Trophoblast cell (in vitro differentiated cells and primary cell): ENCODE measurements around the gene ARPP21.

Experiments used
- DNase-seq, 2 donors: peaks; one replicate each; pipeline ENCODE4 v3.0.0-alpha.2; 2016
- H2AFZ ChIP-seq: 2 replicates; pipeline ENCODE4 v1.6.1; 2013; ENCODE audit warnings: low read length, moderate library complexity, mild to moderate bottlenecking; ENCODE audit not compliant: insufficient read depth, poor library complexity
- H2AK5ac ChIP-seq: 2 replicates; pipeline ENCODE4 v1.6.1; 2013; ENCODE audit warnings: mild to moderate bottlenecking, low read length
- H2BK120ac ChIP-seq: 2 replicates; pipeline ENCODE4 v1.6.1; 2013; ENCODE audit warnings: low read length, mild to moderate bottlenecking, moderate library complexity; ENCODE audit not compliant: insufficient read depth, poor library complexity
- H2BK12ac ChIP-seq: 2 replicates; pipeline ENCODE4 v1.6.1; 2013; ENCODE audit warnings: mild to moderate bottlenecking, low read length, moderate library complexity
- H2BK5ac ChIP-seq: 2 replicates; pipeline ENCODE4 v1.6.1; 2013; ENCODE audit warnings: low read length, low read depth, moderate library complexity, mild to moderate bottlenecking; ENCODE audit not compliant: poor library complexity
- H3K14ac ChIP-seq: 2 replicates; pipeline ENCODE4 v1.6.1; 2013; ENCODE audit warnings: mild to moderate bottlenecking, low read length
- H3K18ac ChIP-seq: 2 replicates; pipeline ENCODE4 v1.6.1; 2013; ENCODE audit warnings: mild to moderate bottlenecking, low read length
- H3K23ac ChIP-seq: 2 replicates; pipeline ENCODE4 v1.6.1; 2013; ENCODE audit warnings: low read length
- H3K27ac ChIP-seq: 2 replicates; pipeline ENCODE4 v1.5.1; 2013; ENCODE audit warnings: low read depth, mild to moderate bottlenecking, inconsistent platforms, low read length, moderate library complexity
- H3K27me3 ChIP-seq: 2 replicates; pipeline ENCODE4 v1.6.1; 2013; ENCODE audit warnings: inconsistent platforms, mild to moderate bottlenecking, low read length, moderate library complexity; ENCODE audit not compliant: insufficient read depth
- H3K36me3 ChIP-seq, 2 experiments: 1 replicate in 1 of 2; 2 replicates in 1 of 2; pipeline ENCODE4 v1.6.1; 2013; ENCODE audit warnings: low read length in 2 of 2, mild to moderate bottlenecking in 2 of 2, moderate library complexity in 1 of 2; ENCODE audit not compliant: insufficient read depth in 2 of 2, control insufficient read depth in 1 of 2
- H3K4ac ChIP-seq: 2 replicates; pipeline ENCODE4 v1.6.1; 2013; ENCODE audit warnings: low read depth, mild to moderate bottlenecking, low read length, moderate library complexity
- H3K4me1 ChIP-seq, 2 experiments: 1 replicate in 1 of 2; 2 replicates in 1 of 2; pipeline ENCODE4 v1.6.1; 2013; ENCODE audit warnings: low read length in 2 of 2, mild to moderate bottlenecking in 2 of 2, moderate library complexity in 1 of 2; ENCODE audit not compliant: insufficient read depth in 2 of 2, control insufficient read depth in 1 of 2
- H3K4me2 ChIP-seq: 2 replicates; pipeline ENCODE4 v1.6.1; 2013; ENCODE audit warnings: inconsistent platforms, mild to moderate bottlenecking, low read length, moderate library complexity
- H3K4me3 ChIP-seq: 2 replicates; pipeline ENCODE4 v1.5.1; 2013; ENCODE audit warnings: mild to moderate bottlenecking, low read depth, low read length, inconsistent platforms
- H3K79me1 ChIP-seq: one replicate; pipeline ENCODE4 v1.6.1; 2013; ENCODE audit warnings: low read length
- H3K79me2 ChIP-seq: 2 replicates; pipeline ENCODE4 v1.6.1; 2013; ENCODE audit warnings: low read length, mild to moderate bottlenecking; ENCODE audit not compliant: control insufficient read depth, insufficient read depth, poor library complexity
- H3K9ac ChIP-seq: 2 replicates; pipeline ENCODE4 v1.6.1; 2013; ENCODE audit warnings: mild to moderate bottlenecking, low read length
- H3K9me3 ChIP-seq: 2 replicates; pipeline ENCODE4 v1.6.1; 2013; ENCODE audit warnings: low read depth, mild to moderate bottlenecking, control low read depth, inconsistent platforms, low read length; ENCODE audit not compliant: insufficient read depth
- H4K12ac ChIP-seq: 2 replicates; pipeline ENCODE4 v1.6.1; 2013; ENCODE audit warnings: low read depth, mild to moderate bottlenecking, low read length, moderate library complexity
- H4K8ac ChIP-seq: 2 replicates; pipeline ENCODE4 v1.6.1; 2013; ENCODE audit warnings: low read depth, mild to moderate bottlenecking, low read length, moderate library complexity
- H4K91ac ChIP-seq: one replicate; pipeline ENCODE4 v1.6.1; 2013; ENCODE audit warnings: low read depth, mild to moderate bottlenecking, low read length, moderate library complexity
- WGBS: extraction: QIAGEN DNeasy Blood & Tissue Kit; methylation state at CpG from one replicate; pipeline ENCODE4 v1.1.7; 2013; ENCODE audit warnings: missing lambda C conversion rate; ENCODE audit not compliant: insufficient read length, insufficient coverage; ENCODE audit errors: extremely low coverage; 5-methylcytosine and 5-hydroxymethylcytosine counted together

ARPP21 gene

DNA sequence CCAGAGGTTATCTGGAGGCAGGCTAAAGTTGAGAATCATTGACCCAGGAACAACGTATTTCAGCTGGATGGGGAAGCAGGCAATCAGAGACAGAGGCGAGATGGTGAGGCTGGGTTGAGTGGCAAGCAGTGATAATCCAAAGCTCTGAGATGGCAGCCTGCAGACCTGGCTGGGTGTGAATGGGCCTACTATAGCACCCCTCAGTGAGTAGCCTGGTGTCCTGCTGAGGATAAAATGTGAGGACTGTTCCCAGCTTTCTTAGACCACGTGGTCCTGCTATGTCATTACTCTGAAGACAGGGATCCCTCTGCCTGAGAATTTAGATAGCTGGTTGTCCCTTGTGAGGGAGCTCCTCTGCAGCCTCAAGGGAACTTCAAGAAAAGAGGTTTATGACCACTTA, 141.5 kb downstream of the ARPP21 start:
- Histone ChIP-seq H4K91ac (no peak overlapping the region), H2BK5ac (no peak overlapping the region), H4K12ac (no peak overlapping the region), H2AFZ (no peak overlapping the region), H3K4me1 (no peaks in the 10 kb centered on the region), H2AK5ac (no peak overlapping the region), H3K18ac (no peak overlapping the region), H2BK12ac (no peak overlapping the region), H3K79me1 (no peaks in the 10 kb centered on the region), H2BK120ac (no peak overlapping the region), H3K27ac (no peak overlapping the region), H3K4me2 (no peak overlapping the region), H4K8ac (no peak overlapping the region), H3K27me3 (no peaks in the 10 kb centered on the region), H3K23ac (no peak overlapping the region), H3K4me3 (no peak overlapping the region), H3K9ac (no peak overlapping the region), H3K14ac (no peak overlapping the region), H3K4ac (no peak overlapping the region), H3K9me3 (no peaks in the 10 kb centered on the region), H3K79me2 (no peaks in the 10 kb centered on the region), H3K36me3 (no peaks in the 10 kb centered on the region)
- no CpG with 5 or more reads among the region's 3 CpGs for WGBS
- DNase-seq: no peak

DNA sequence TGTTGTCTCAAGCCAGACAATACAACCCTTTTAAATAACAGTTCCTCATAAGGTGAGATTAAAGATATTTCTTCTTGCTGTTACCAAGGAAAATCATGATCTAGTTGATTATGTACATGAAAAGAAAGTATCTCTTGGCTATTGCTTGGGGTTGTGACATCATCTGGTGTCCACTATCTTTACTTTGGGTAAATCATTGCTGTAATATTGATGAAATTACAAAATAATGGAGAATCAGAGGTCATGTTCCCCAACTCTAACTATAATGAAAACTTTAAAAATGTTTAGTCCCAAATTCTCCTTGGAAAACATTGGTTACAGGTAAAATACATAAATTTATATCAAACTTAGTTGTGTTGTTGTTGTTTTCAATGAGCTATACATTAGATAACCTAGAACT, 142.2 kb downstream of the ARPP21 start:
- no peak for DNase-seq
- Histone ChIP-seq H4K12ac (no peak overlapping the region), H3K9me3 (no peaks in the 10 kb centered on the region), H2AFZ (no peak overlapping the region), H3K27me3 (no peaks in the 10 kb centered on the region), H3K79me1 (no peaks in the 10 kb centered on the region), H3K14ac (no peak overlapping the region), H2BK12ac (no peak overlapping the region), H3K4me1 (no peaks in the 10 kb centered on the region), H3K4ac (no peak overlapping the region), H2AK5ac (no peak overlapping the region), H3K23ac (no peak overlapping the region), H2BK120ac (no peak overlapping the region), H3K18ac (no peak overlapping the region), H3K4me3 (no peak overlapping the region), H4K8ac (no peak overlapping the region), H2BK5ac (no peak overlapping the region), H3K79me2 (no peaks in the 10 kb centered on the region), H4K91ac (no peak overlapping the region), H3K27ac (no peak overlapping the region), H3K36me3 (no peaks in the 10 kb centered on the region), H3K9ac (no peak overlapping the region), H3K4me2 (no peak overlapping the region)

DNA sequence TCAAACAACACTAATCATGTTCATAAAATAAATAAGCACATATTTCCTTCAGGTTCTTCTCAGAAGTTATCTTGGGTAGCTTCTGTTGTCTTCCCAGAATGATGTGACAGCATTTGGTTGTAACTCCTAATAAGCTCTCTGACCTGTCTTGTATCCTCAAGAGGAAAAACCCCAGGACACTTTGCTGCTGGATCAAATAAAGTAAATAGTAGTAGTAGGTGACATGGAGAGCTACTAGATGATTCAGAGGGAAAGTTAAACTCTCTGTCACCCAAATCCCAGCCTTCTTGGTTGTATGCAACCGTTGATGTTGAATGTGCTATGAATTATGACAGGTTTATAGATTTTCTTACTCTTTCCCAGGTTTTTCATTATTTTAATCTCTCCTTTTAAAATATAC, 143.0 kb downstream of the ARPP21 start:
- Histone ChIP-seq H3K23ac (no peak overlapping the region), H4K8ac (no peak overlapping the region), H3K4me2 (no peak overlapping the region), H2BK12ac (no peak overlapping the region), H3K4me1 (no peaks in the 10 kb centered on the region), H3K14ac (no peak overlapping the region), H3K4me3 (no peak overlapping the region), H3K79me1 (no peaks in the 10 kb centered on the region), H2BK120ac (no peak overlapping the region), H3K9me3 (no peaks in the 10 kb centered on the region), H4K12ac (no peak overlapping the region), H3K4ac (no peak overlapping the region), H3K79me2 (no peaks in the 10 kb centered on the region), H4K91ac (no peak overlapping the region), H3K27me3 (no peaks in the 10 kb centered on the region), H3K27ac (no peak overlapping the region), H2AFZ (no peak overlapping the region), H2BK5ac (no peak overlapping the region), H2AK5ac (no peak overlapping the region), H3K9ac (no peak overlapping the region), H3K36me3 (no peaks in the 10 kb centered on the region), H3K18ac (no peak overlapping the region)
- DNase-seq: no peak
- no CpG with 5 or more reads among the region's 1 CpG for WGBS

GRCh38 chr3:35784169-35784568, 144.8 kb downstream of the ARPP21 start:
- no peak overlapping the region for H4K91ac ChIP-seq

More at GRCh38 chr3:35784169-35784568, 144.8 kb downstream of the ARPP21 start:
- Histone ChIP-seq H3K4ac (no peak overlapping the region), H2BK12ac (no peak overlapping the region), H3K23ac (no peak overlapping the region), H3K79me1 (no peaks in the 10 kb centered on the region), H2AK5ac (no peak overlapping the region), H3K18ac (no peak overlapping the region), H3K27ac (no peak overlapping the region), H3K4me2 (no peak overlapping the region), H2BK120ac (no peak overlapping the region), H3K4me1 (no peaks in the 10 kb centered on the region), H3K79me2 (no peaks in the 10 kb centered on the region), H2AFZ (no peak overlapping the region), H3K9ac (no peak overlapping the region), H3K27me3 (no peaks in the 10 kb centered on the region), H2BK5ac (no peak overlapping the region), H3K36me3 (no peaks in the 10 kb centered on the region), H4K12ac (no peak overlapping the region), H3K14ac (no peak overlapping the region), H3K4me3 (no peak overlapping the region), H3K9me3 (no peaks in the 10 kb centered on the region), H4K8ac (no peak overlapping the region)
- no peak for DNase-seq
- WGBS: no CpG with 5 or more reads among the region's 1 CpG
